GM12875 (cell line): Measurements from ENCODE around the gene SPIRE1.

Experiments
- H3K4me3 ChIP-seq: one replicate; pipeline ENCODE4 v1.5.1; 2011; ENCODE audit warnings: low read depth, low read length, control low read depth
- CTCF ChIP-seq: IDR thresholded peaks from 2 replicates; pipeline ENCODE4 v1.5.1; 2011; ENCODE audit warnings: low read depth, mild to moderate bottlenecking, control low read depth, inconsistent platforms, low read length, moderate library complexity, borderline replicate concordance; ENCODE audit not compliant: insufficient read depth

The SPIRE1 gene

GRCh38 chr18:12476955-12477354 lies 181.0 kb downstream of the SPIRE1 start:
- TF ChIP-seq CTCF = no peak
- H3K4me3 ChIP-seq = no peak overlapping the region

- TF ChIP-seq CTCF = no peak
- no peak overlapping the region for H3K4me3 ChIP-seq
Measured at GRCh38 chr18:12474876-12475275, 183.0 kb downstream of the SPIRE1 start.

GRCh38 chr18:12474146-12474545 lies 183.8 kb downstream of the SPIRE1 start:
- TF ChIP-seq CTCF = no peak
- no peak overlapping the region for H3K4me3 ChIP-seq

GRCh38 chr18:12470382-12471075 lies 187.4 kb downstream of the SPIRE1 start:
- TF ChIP-seq CTCF = no peak
- no peak overlapping the region for H3K4me3 ChIP-seq

- no peak for TF ChIP-seq CTCF
- no peak overlapping the region for H3K4me3 ChIP-seq
Measured at GRCh38 chr18:12468445-12468844, 189.5 kb downstream of the SPIRE1 start.

- no peak overlapping the region for H3K4me3 ChIP-seq
Measured at GRCh38 chr18:12464731-12465130, 193.2 kb downstream of the SPIRE1 start.

More at GRCh38 chr18:12464731-12465130, 193.2 kb downstream of the SPIRE1 start:
- TF ChIP-seq CTCF = no peak
